ENCODE data around the gene LRRC53.

Gene LRRC53

DNA sequence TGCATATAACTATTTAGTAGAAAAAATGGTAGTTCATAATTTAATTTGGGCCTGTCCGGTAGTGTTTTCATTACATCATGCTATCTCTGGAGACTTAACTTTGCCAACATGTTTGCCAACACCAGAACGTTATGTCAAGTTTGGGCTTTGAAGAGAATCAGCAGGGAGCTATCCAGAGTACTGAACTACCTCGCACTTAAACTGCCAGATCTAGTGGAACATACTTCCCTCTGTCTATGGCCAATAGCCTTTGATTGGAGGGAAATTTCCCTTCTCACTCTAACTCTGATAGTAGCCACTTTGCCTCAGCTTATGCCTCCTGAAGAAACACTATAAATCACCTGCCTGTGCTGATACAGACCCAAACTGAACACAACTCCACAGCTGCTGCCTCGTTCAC lies 10.0 kb downstream of the LRRC53 start:
- DNase-seq: peak; percentile 41

DNA sequence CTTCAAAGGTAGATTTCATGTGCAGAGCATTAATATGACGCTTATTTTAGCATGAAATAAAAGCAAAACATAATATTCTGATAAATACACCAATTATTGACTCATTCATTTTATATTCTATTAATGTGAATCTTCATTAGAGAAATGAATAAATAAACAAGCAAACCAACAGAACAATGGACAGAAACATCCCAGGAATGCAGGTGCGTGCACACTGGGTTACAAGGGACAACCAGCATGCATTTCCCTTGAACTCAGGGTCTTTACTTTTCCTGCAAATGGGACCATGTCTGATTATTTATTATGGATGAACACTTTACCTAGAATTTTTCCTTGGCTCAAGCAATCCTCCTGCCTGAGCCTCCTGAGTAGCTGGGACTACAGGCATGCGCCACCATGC lies 13.5 kb downstream of the LRRC53 start:
- no peak for DNase-seq

DNA sequence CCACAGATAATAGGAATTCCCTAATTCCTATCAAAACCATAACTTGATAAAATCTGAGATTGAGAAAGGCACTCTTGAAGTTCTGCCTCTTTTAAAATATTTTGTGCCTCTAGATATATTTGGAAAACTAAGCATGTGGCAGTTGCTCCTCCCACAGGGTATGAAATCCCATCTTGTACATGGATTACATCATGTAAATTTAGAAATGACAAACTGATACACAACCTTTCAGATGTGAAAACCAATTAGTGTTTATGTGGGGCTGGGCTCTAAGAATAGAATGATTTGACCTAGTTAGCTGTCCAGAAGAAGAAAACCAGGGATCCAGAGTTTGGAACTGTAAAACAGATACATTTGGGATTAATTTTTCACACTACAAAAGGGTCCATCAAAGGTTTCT lies 15.7 kb downstream of the LRRC53 start:
- DNase-seq: no peak

DNA sequence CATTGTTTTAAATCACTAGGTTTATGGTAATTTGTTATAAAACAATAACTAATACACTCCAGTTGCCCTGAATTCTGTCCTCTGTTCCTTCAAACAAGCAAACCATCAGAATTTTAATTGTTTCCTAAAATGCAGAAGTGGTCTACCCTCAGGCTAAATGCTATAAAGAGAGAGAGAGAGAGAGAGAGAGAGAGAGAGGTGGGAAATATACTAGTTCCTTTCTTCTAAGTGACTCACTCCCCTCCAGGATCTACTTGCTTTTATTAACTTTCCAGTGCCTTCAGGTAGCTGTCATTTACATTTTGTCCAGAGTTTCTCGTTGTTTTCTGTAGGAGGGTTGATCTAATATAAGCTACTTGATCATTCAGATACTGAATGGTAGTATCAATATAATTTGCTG lies 26.4 kb downstream of the LRRC53 start:
- no peak for DNase-seq

DNA sequence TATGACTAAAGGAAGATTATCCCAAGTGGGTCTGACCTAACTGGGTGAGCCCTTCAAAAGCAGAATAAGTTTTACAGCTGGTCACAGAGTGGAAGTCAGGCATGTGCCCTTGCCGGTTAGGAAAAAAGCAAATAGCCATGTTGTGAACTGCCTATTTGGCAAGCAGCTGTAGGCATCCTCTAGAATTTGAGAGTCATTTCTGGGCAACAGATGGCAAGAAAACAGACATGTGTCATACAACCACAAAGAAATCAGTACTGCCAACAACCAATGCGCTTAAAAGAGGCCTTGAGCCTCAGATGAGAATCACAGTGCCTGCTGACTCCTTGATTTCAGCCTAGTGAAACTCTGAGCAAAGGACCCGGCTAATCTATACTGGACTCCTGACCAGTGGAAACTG lies 26.8 kb downstream of the LRRC53 start:
- DNase-seq: no peak

DNA sequence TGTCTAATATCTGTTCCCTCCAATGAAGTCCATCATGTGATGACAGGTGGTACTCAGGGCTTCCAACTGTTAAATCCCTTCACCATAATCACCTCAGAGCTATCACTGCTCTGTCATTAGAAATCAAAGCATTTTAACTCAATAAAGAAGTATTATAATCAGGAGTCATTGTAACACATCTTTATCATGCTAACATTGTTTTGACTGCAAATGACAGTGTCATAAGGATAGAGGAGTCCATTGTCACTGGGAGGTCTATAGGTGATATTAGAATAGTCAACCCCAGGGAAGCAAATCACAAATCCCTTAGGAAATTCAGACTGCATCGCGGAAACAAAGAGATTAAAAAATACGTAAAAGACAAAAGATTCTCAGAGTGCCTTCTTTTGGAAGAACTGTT lies 30.8 kb downstream of the LRRC53 start:
- DNase-seq: no peak

DNA sequence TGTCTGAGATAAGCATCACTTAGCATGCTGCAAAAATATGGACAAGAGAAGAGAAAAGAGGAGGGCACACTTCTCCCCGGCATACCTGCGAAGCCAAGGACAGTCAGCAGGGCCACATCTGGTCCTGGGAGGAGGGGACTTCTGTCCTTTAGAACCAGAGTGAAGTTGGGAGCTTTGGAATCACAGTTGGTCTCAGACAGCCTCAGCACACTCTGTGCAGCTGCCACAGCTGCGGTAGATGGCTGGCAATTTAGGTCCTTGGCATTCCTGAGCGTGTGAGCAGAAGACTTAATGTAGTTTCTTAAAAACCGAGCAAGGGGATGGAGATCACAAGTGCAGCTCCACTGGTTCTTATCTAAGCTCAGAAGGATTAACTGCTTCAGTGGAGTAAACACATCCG lies 32.3 kb downstream of the LRRC53 start:
- DNase-seq: no peak

DNA sequence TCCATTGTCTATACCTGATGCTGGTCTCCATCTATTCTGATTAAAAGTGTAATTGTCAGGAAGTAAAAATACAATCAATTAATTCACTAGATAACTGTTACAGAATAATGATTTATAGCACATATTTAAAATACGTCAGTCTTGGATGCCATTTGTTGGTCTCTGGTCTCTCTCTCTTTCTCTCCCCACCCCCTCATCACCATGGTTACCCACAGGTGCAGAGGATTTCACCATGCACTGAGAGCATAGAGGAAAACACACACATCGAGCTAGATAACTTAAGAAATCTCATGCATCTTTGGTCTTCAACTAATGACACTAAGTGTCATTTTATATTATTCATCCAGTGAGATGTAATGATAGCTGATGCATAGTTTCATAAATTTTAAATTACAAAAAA lies 33.4 kb downstream of the LRRC53 start:
- DNase-seq: no peak

DNA sequence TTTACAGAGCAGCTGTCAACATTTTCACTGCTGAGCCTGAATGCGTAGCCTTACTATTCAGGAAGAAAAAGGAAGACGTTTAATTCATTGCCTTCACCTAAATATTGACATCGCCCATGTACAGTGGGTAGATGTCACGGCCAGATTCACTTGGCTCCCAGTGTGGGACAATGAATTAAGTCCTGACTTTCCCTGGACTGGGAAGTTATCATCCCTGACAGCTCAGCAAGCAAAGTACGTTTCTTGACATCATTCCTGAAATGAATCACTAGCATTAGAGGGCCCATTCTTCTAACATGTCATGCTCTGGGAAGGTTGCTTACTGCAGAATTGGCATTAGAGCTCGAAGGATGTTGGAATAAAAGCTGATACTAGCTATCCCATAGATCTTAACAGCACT lies 37.8 kb downstream of the LRRC53 start:
- no peak for DNase-seq

DNA sequence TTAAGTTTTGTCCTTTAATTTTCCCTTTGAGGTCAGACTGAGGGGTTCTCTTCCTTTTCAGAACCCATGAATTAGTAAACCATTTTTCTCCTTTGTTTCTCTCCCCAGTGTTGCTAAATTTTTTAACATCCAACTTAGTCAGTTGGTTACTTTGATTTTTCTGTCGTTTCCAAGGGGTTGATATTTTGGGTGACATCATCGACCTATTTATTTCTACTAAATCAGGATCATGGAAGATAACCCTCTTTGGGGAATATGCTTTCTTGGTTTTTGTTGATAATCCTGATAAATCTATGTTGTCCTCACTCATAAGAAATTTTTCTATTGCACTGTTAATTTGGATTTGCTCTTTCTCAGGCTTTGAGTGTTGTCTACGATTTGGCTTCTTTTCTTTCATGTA lies 40.9 kb downstream of the LRRC53 start:
- no peak for DNase-seq

DNA sequence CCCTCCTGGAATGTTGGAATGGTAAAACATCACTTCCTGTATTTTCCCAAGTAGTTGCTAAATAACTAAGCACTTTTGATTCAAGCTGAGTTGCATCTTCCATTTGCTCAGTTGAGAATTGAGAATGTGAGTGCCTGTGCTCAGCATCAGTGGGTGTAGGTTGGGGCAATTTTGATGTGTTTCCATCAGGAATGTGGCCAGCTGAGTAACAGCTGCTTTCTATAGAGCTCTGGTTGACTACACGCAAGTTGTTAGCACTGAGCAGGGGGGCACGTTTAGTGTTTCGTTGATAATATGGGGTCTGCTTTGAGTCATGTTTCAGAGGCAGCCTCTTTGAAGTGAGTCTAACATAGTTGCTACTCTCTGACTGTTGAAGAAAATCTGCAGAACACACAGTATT lies 41.5 kb downstream of the LRRC53 start:
- no peak for DNase-seq

DNA sequence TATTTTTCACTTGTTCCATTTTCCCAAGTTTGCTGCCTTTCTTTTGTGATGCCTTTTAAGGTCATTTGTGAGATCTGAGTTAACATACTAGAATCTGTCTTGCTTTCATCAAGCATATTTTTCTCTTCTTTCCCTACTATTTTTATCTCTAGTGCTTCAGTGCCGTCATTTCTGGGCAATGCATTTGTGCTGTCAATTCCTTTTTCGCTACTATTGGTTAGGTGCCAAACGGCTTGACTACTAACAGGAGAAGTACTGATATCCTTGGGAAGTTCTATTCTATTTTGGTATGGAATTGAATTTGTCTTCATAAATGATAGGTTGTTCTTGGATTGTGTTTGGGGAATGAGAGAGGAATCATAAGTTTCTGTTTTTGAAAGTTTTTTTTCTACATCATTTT lies 42.2 kb downstream of the LRRC53 start:
- no peak for DNase-seq

DNA sequence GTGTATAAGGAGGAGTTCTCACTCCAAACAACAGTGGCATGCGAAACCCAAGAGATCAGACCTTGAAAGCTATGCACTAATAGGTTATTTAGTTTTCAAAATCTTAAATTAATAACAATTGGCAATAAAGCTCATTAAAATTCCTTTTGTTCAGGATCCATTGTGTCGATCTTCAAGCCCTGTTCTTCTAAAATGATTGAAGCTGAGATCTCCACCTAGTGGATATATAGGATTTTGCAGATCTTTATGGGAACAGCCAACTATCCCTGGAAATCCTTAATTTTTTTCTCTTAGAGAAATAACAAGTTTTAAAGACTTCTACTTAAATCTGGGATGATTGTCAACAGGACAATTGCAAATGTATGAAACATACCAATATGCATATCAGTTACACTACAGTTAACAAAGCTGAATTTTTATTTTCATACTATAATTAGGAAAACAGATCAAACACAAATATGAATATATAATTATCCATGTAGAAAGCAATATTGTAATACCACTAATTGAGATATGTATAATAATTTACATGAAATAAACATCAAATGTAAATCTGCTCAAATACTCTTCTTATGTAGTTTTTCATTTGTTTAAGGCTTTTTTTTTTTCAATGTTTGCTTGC lies 43.3 kb downstream of the LRRC53 start:
- peak; percentile 29 for DNase-seq

DNA sequence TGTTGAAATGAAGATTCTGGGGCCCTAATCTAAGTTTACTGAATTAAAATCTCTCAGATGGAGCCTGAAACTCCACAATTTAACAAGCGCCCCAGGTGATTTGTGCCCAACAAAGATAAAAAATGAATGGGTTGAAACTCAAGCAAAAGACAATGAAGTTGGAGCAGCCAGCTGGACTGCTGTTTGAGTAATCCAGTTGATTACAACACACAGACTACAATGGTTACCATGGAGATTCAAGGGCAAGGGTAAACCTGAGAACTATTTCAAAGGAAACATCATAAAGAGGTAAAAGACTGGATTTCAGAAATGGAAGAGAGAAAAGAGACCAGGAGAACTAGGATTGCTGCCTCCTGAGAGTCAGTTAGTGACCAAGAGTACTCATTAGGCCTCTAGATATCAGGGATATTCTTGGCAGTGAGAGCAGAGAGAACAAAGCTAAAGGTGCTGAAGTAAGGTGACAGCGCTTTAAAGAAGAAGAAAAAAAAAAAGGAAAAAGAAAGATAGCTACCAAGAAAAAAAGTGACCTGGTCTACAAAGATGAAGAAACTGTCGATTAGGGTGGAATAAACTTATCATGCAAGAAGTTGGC lies 44.5 kb downstream of the LRRC53 start:
- DNase-seq: no peak

DNA sequence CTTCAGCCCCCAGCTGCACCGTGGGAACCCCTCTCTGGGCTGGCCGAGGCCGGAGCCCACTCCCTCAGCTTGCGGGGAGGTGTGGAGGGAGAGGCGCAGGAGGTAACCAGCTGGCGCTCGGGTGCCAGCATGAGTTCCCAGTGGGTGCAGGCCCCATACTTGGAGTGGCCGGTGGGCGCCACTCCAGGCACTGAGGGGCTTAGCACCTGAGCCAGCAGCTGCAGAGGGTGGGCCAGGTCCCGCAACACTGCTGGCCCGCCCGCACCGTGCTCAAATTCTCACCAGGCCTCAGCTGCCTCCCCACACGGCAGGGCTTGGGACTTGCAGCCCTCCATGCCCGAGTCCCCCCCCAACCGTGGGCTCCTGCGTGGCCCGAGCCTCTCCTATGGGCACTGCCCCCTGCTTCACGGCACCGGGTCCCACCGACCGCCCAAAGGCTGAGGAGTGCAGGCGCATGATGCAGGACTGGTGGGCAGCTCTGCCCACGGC lies 47.2 kb downstream of the LRRC53 start:
- no peak for DNase-seq

DNA sequence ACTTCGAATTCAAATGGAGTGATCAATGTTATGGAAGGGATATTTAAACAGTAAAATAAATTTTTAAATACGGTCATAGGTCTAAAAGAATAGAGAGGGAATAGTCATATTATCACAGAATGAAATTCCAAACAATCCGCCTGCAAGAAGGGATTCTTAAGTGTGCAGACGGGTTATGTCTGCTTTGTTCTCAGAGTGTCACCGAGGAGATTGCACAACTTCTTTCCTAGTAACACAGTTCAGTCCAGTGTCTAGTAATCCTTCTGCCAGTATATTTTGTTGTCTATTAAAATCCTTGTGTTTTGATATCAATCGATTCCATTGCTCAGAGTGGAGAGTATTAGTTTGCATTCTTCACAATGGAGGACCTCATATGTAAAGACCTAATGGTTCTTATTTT lies 48.4 kb downstream of the LRRC53 start:
- no peak for DNase-seq

DNA sequence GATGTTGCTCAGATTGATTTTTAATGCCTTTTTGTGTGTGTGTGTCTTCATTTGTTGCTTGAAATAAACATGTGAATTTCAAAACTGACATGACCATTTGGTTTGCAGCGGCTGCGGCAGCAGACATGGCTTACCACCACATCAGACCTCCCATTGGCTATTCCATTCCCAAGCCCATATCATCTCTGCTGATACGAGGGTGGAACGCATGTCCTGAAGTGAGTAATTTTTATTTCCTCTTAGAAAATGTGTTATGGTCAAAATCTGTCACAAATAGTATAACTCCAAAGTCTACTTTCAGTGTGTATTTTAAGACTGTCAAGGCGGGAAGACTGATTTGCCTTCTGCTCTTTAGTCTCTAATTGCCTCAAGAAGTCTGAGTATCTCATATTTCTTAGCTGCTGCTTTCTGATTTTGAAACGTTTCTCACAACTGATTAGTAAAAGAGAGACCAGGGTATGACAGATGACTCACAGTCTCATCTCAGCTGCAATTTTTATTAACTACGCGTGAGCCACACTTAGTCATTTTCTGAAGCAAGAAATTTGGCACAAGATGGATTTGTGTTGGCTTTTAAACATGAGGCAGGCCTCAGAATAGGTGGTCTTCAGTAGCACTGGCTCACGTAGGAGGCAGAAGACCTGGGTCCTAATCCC lies 49.0 kb downstream of the LRRC53 start:
- DNase-seq: no peak

DNA sequence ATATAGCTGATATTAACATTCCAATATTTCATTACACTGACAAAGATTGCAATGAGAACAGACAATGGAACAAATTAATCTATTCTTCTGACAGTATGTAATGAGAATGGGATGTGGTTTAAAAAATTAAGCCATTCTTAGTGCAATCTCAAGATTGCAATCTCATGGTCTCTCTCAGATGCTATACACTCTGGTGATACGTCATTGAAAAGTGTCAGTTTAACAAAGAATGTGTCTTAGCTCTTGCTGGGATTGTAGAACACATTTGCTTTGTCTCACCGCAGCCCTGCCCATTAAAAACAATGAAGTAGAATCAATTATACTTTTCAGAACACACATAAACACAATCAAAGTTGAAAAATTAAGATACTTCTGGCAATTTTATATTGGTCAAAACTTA lies 55.2 kb downstream of the LRRC53 start:
- no peak for DNase-seq

DNA sequence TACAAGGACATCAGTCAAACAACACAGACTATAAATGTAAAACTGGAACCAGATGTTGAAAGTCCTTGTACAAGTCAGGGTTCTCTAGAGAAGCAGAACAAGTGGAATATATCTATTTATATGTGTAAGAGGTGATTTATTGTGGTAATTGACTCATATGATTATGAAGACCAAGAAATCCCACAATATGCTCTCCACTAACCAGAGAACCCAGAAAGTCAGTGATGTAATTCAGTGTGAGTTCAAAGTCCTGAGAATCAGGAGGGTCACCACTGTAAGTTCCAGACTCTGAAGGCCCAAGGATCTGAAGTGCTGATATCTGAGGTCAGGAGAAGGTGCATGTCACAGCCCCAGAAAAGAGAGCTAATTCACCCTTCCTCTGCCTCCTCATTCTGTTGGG lies 57.0 kb downstream of the LRRC53 start:
- DNase-seq: no peak

DNA sequence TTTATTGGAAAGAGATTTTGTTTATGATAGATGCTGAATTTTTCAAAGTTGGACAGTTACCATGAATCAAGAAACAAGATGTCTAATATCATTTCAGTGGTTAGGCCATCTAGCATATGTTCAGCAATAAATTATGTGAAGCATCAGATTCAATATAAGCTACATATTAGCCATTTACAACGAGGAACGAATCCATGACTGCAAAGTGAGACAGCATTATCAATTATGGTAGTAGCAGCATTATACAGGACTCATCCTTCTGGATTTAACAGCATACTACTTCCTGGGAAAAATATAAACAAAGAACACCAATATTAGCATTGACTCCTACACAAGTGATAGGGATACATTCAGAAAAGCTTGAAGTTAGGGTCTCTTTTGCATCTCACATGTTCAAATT lies 59.1 kb downstream of the LRRC53 start:
- DNase-seq: no peak

DNA sequence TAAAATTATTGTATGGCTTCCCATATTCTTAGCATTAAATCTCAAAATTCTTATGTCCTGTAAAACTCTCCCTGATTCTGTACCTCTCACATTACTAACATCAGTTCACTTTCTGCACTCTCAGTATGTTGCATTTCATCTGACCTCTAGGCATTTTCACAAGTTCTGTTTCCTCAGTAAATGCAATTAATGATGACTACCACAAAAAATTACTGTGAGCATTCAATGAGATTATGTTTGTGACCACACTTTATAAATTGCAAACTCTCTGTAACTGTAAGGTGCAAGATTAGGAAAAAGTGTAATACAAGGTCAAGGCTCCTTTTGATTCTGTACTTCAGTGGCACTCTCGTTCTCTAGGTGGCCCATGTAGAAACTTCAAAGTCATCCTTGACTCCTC lies 60.4 kb downstream of the LRRC53 start:
- no peak for DNase-seq

DNA sequence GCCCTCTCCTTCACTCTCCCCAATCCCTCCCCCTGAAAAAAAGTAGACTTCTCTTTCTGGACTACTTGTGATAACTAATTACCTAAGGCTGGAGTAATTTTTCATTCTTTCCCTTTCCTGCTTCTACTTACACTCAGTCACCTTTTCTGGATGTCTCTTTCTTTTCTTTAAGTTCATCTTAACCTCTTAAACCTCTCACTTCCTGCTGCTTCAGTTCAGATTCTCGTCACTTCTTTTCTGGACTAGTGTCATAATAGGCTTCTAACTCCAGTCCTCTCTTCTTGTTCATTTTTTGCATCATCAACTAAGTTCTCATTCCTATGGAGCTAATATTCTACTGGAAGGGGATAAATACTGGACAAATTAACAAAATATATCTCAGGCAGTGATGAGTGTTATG lies 75.4 kb downstream of the LRRC53 start:
- DNase-seq: no peak

DNA sequence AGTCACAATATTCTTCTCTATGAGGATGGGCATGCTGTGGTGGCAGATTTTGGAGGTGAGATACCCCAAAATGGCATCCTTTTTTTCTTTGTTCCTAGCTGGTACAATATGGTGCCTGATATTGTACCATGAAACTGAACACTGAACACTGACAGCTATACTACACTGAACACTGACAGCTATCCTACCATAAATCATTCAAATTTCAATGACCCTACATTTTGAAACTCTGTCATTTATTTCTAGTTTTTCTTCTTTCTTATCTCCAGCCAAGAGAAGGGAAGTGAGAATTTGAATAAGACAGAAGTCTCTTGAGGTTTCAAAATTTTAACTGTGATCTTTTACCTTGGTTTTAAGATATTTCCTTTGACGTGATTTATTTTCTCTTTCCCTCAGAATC lies 76.3 kb downstream of the LRRC53 start:
- DNase-seq: no peak

DNA sequence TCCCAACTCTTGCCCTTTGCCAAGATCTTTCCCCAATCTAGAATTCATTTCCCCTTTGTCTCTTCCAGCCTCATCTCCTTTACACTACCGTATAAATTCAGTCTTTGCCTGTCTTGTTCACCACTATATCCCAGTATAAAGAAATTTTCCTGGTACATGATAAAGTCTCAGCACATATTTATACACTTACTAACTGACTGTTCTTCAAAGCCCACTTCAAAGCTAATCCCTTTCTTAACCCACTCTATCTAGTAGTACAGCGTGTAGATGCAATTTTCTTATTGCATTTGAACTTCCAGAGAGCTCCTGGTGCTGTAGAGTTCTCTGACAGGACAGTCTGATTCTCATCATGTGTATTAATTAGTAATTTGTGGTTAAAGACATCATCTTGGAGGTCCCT lies 78.1 kb downstream of the LRRC53 start:
- no peak for DNase-seq

DNA sequence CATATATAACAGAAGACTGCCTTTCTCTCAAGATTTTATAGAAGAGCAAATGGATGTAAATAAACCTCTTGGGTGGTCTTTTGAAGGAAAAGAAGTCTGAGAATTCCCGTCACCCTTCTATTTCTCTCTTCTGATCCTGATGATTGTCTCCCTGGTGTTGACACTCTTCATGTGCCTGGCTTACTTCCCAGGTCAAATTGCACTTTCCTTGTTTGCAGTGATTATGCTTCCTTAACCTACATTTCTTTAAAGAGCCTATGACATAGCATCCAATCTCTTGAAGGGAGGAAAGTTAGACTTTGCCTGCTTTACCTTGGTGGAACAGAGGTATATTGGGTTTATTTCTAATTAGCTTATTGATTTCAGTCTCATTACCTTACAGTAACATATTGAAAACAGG lies 80.1 kb downstream of the LRRC53 start:
- no peak for DNase-seq
